Sigmoid colon (tissue), 4 donors: Measurements from ENCODE around the gene SPINDOC.

ENCODE experiments used
- CTCF ChIP-seq, 4 experiments: fragments of 450-650 bp in 3 of 4; fragments of 200-600 bp in 1 of 4; IDR thresholded peaks; one replicate each; pipeline ENCODE4 v1.5.1; 2016 to 2019; ENCODE audit warnings: antibody characterized with exemption in 4 of 4, mild to moderate bottlenecking in 3 of 4, moderate library complexity in 2 of 4
- EP300 ChIP-seq, 4 donors: sonication (generic); formaldehyde crosslinking; IDR thresholded peaks; one replicate each; pipeline ENCODE4 v1.6.1; 2017; ENCODE audit warnings: antibody characterized with exemption in 4 of 4
- POLR2A ChIP-seq, 2 donors: fragments of 450-650 bp; IDR thresholded peaks; one replicate each; pipeline ENCODE4 v1.6.1; 2016; ENCODE audit warnings: antibody characterized with exemption in 2 of 2, mild to moderate bottlenecking in 2 of 2, moderate library complexity in 2 of 2

GRCh38 chr11:63813035-63813562, at the start of gene SPINDOC:
- no peak for TF ChIP-seq EP300 (IDR thresholded peaks at IDR 0.05)
- no peak for TF ChIP-seq CTCF (IDR thresholded peaks at IDR 0.05)
- TF ChIP-seq POLR2A (IDR thresholded peaks at IDR 0.05): no peak
